ENCODE measurements around the gene DUSP1.

Gene DUSP1

GRCh38 chr5:172799416-172799815 lies 28.4 kb upstream of the DUSP1 start:
- TF ChIP-seq USF1 (IDR thresholded peaks at IDR 0.05): no peak
- TF ChIP-seq REST (IDR thresholded peaks at IDR 0.05; ENCODE audit: low read depth): no peak
- no peak for TF ChIP-seq CREB1 (IDR thresholded peaks at IDR 0.05; ENCODE audit: low read depth)

GRCh38 chr5:172798422-172799215 lies 27.6 kb upstream of the DUSP1 start:
- TF ChIP-seq REST (IDR thresholded peaks at IDR 0.05; ENCODE audit: low read depth) (no peak), USF1 (IDR thresholded peaks at IDR 0.05) (no peak), RAD21 (IDR thresholded peaks at IDR 0.05; ENCODE audit: low read depth) (no peak), EGR1 (IDR thresholded peaks at IDR 0.05) (no peak), EP300 (IDR thresholded peaks at IDR 0.05; ENCODE audit: borderline replicate concordance) (no peak), TAF1 (IDR thresholded peaks at IDR 0.05; ENCODE audit: low read depth) (no peak), NFIC (IDR thresholded peaks at IDR 0.05) (no peak), CREB1 (IDR thresholded peaks at IDR 0.05; ENCODE audit: low read depth) (no peak), TEAD4 (IDR thresholded peaks at IDR 0.05) (no peak), FOXM1 (IDR thresholded peaks at IDR 0.05; ENCODE audit: borderline replicate concordance, low read depth) (no peak), TCF12 (IDR thresholded peaks at IDR 0.05; ENCODE audit: low read depth) (no peak), MAX (IDR thresholded peaks at IDR 0.05) (no peak), CEBPB (IDR thresholded peaks at IDR 0.05) (no peak), ZBTB7A (IDR thresholded peaks at IDR 0.05; ENCODE audit: low read depth) (no peak), YY1 (IDR thresholded peaks at IDR 0.05; ENCODE audit: low read depth) (no peak)

- TF ChIP-seq RAD21 (IDR thresholded peaks at IDR 0.05; ENCODE audit: low read depth): no peak
- TF ChIP-seq REST (IDR thresholded peaks at IDR 0.05; ENCODE audit: low read depth): no peak
- no peak for TF ChIP-seq NFIC (IDR thresholded peaks at IDR 0.05)
- no peak for TF ChIP-seq TAF1 (IDR thresholded peaks at IDR 0.05; ENCODE audit: low read depth)
- TF ChIP-seq ZBTB7A (IDR thresholded peaks at IDR 0.05; ENCODE audit: low read depth): no peak
- no peak for TF ChIP-seq EGR1 (IDR thresholded peaks at IDR 0.05)
- TF ChIP-seq USF1 (IDR thresholded peaks at IDR 0.05): no peak
- no peak for TF ChIP-seq TEAD4 (IDR thresholded peaks at IDR 0.05)
- no peak for TF ChIP-seq TCF12 (IDR thresholded peaks at IDR 0.05; ENCODE audit: low read depth)
Measured at GRCh38 chr5:172797771-172798191, 26.8 kb upstream of the DUSP1 start.

- no peak for TF ChIP-seq FOXM1 (IDR thresholded peaks at IDR 0.05; ENCODE audit: borderline replicate concordance, low read depth)
Measured at GRCh38 chr5:172796306-172796705, 25.3 kb upstream of the DUSP1 start.

All from Ishikawa (cell line).